ENCODE results near the gene MGA.

MGA gene

DNA sequence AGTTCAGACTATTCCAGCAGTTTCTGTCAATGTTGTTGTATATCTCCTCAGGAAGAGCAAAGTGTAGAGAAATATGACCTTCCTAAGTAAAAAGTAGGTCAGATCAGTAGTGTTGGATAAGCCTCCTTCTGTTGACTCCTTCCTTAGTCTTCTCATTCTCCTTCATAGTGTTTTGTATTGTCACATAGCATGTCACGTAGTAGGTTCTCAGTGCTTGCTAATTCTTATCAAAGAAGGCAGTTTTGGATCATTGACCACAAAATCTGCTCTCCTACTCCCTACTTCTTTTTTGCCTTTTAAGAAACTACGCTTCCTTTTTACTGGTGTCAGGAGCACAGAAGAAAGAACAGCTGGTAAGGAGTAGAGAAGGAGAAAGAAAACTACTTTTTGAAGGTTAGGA lies 1.0 kb upstream of the MGA start:
- no peak for DNase-seq

DNA sequence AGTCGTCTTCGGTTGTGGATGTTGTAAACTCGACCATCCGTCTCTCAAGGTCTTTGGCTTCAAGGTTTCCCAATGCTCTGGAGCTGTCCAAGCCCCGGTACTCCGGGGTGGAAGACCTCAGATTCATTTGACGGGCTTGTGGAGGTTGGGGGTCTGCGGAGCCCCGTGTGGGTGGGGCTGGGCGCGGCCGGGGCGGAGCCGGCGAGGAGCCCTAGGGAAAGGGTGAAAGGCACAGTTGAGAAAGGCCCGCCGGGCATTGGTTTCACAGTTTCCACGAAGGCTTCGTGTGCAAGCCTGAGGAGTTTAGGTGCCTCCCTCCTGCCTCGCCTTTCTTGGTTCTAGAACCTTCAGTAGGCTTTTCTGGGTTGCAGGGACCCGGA lies 360 bp upstream of the MGA start:
- no peak for DNase-seq

DNA sequence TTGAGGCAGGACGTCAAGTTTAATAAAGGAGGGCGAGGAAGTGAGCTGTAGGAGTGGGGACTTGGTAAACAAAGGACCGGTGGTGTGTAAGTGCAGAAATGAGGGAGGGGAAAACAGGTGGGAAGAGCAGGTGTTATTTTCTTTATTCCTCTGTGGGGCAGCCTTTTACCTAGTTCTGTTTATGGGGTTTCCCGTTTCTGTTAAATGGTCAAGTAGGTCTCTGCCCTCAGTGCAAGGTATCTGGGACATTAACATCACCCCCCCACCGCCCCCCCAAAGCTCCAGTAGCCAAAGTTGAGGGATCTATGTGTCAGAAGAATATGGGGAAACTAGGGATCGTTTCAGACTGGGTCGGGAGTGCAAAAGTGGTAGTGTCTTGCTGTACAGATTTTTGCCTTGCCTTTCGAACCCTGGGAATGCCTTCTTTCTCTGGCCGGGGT lies 893 bp downstream of the MGA start:
- no peak for DNase-seq

DNA sequence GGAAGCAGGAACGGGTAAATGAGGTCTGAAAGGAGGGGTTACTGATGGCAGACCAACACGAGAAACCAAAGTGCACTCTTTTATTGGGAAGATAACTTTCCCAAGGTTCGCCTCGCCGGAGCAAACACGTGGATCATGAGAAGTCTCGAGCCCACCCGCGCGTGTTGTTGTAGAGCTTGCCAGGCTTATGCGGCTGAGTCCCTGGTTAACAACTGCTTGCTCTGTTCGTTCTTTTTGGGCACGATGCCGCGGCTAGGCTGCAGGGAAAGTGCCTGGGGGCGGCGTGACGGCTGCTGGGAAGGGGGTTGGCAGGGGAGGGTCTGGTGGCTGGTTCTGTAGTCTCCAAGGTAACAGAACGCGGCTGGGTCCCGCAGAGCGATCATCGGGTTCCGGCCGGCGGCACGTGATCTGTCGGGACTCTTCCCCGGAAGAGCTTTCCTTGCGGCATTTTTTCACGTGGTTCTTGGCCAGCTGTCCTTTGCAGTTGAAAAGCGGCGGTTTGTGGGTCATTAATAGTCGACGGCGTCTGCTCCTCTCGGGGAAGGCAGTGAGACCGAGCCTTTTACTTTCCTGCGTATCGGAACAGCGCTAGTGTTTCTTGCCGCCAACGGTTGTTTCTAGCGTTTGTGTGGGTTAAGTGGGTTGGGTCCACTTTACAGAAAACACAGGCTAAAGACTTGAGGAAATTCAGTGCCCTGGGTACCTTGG lies 1.5 kb downstream of the MGA start:
- DNase-seq = peak; percentile 77

DNA sequence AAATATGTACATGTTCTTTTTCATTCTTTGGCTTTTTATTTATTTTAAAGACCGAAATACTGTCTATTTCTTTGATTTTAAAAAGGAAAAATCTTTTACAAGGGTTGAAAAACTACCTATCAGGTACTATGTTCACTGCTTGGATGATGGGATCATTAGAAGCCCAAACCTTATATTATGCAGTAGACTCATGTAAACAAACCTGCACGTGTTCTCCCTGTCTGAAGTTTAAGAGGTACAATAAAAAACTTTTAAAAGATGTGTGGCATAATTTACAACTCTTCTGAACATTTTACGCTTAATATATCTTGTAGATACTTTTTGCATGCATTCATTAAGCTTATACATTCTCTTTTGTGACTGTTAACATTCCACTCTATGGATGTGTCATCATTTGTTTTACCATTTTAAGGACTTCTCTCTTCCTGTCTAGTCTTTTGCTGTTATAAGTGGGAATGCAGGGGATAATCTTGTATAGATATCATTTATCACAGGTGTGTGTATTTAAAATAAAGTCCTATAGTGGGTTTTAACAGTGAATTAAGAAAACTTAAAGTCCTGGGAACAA lies 6.2 kb downstream of the MGA start:
- no peak for DNase-seq

GRCh38 chr15:41669701-41670100 lies 9.5 kb downstream of the MGA start:
- no peak for DNase-seq

DNA sequence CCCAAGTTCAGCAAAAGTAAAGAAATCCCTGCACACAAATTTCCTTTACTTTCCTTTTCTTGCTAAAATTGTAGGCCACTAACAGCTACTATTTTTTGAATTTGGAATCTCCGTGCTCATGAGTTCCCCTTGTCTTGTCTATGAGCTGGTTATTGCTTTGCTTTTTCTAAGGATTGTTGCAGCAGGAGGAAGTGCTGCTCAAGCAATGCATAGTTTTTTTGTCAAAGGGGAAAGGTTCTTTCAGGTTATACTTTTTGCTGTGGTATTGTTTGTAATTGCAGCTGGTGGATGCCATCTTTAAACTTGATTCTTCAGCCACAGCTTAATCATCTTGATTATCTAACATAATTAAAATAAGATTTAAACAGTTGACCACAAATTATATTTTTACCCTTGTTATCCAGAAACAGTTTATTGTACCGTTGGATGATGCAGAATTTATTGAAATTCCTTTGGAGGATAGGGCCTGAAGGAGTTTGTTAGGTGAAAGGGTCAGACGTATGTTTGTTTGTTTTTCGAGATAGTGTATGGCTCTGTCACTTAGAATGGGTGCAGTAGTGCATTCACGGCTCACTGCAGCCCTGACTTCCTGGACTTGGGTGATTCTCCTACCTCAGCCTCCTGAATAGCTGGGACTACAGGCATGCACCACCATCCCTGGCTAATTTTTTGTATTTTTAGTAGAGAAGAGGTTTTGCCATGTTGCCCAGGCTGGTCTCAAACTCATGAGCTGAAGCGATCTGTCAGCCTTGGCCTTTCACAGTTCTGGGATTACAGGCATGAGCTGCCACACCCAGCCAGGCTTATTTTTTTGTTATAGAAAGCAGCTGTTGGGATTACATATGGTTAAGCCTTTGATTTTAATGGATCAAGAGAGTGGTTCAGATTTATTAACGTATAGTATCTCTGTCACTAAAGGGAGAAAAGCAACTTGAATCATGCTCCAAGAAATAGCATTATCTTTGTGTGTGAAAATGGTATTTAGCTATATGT lies 11.7 kb downstream of the MGA start:
- no peak for DNase-seq

DNA sequence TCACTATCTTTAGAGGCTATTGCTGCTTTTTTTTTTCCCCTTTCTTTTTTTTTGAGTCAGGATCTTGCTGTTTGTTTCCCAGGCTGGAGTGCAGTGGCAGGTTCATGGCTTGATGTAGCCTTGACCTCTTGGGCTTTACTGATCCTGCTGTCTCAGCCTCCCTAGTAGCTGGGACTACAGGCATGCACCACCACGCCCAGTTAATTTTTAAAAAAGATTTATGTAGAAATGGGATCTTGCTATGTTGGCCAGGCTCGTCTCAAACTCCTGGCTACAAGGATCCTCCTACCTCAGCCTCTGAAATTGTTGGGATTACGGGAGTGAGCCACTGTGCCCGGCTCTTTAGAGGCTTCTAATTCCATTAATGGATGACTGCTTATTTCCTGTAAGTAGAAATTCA lies 15.1 kb downstream of the MGA start:
- no peak for DNase-seq

DNA sequence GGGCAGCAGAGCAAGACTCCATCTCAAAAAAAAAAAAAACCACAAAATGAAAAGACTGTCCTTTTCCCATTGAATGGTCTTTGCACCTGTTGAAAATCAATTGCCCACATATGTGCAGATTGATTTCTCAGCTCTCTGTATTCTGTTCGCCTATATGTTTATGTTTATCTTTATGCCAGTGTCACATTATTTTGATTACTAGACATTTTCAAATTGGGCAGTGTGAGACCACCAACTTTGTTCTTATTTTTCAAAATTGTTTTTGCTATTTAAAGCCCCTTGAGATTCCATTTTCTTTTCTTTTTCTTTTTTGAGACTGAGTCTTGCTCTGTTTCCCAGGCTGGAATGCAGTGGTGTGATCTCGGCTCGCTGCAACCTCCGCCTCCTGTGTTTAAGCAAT lies 18.5 kb downstream of the MGA start:
- no peak for DNase-seq

DNA sequence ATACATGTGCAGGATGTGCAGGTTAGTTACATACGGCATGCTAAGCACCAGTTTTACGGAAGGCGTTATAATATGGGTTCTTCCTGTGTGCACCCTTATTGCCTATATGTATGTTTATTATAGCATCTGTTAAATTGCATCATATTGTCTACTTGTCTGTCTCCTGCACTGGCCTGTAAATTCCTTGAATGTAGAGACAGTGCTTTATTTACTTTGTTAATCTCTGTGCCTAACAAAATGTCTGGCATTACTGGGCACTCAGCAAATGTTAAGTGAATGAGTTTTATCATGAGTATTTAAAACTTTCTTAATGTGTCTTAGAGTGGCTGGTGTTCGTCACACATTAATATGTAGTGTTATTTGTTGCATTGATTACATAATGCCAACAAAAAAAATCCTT lies 23.8 kb downstream of the MGA start:
- DNase-seq = no peak

- DNase-seq = no peak
Observed at GRCh38 chr15:41688671-41689070, 28.5 kb downstream of the MGA start.

- DNase-seq = no peak
Observed at GRCh38 chr15:41689083-41689482, 28.9 kb downstream of the MGA start.

- DNase-seq = no peak
Observed at GRCh38 chr15:41689834-41690233, 29.6 kb downstream of the MGA start.

GRCh38 chr15:41690636-41691035 lies 30.4 kb downstream of the MGA start:
- DNase-seq = no peak

DNA sequence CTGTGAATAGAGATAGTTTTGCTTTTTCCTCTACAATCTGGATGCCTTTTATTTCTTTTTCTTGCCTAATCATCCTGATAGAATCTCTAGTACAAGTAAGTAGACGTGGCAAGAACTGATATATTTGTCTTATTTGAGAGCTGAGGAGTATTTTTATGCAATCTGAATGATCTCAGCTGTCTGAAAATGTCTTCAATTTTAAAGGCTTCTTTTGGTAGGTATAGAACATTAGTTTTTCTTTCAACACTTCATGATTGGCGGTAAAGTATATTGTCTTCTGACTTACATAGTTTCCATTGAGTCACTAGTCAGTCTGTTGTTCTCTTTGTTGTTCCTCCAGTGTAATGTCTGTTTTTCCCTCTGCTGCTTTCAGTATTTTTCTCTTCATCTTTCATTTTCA lies 31.3 kb downstream of the MGA start:
- no peak for DNase-seq

DNA sequence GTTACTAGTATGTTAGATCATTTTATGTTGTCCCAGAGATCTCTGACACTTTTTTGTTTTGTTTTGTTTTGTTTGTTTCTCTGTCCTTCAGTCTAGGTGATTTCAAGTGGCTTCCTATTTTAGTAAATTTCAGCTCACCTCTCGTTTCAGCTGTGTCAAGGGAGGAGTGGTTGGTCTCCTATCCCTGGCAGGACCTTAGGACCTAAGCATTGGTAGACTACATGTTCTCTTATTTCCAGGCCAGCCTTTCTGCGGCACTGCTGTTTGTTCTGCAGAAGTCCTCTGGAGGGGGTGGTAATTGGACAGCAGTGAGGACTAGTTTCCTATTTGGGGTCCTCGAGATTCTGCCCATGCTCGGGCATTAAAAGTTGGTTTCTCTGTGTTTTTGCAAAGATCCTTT lies 31.8 kb downstream of the MGA start:
- no peak for DNase-seq

DNA sequence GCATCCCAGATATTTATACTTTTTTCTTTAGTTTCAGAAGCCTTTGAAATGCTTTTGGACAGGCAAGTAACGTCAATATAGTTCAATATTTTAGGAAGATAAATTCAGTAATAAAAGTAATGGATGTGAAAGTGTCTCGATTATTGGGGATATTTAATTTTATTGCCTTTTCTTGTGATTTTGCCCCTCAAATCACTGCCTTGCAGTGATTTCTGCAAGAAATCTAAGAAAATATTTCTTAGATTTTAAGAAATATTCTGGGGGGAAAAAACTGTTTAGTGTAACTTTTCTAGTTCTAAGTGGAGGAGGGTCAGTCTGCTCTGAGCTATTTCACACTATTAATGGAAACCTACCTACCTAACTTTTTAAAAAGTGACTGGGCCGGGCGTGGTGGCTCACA lies 33.6 kb downstream of the MGA start:
- no peak for DNase-seq

DNA sequence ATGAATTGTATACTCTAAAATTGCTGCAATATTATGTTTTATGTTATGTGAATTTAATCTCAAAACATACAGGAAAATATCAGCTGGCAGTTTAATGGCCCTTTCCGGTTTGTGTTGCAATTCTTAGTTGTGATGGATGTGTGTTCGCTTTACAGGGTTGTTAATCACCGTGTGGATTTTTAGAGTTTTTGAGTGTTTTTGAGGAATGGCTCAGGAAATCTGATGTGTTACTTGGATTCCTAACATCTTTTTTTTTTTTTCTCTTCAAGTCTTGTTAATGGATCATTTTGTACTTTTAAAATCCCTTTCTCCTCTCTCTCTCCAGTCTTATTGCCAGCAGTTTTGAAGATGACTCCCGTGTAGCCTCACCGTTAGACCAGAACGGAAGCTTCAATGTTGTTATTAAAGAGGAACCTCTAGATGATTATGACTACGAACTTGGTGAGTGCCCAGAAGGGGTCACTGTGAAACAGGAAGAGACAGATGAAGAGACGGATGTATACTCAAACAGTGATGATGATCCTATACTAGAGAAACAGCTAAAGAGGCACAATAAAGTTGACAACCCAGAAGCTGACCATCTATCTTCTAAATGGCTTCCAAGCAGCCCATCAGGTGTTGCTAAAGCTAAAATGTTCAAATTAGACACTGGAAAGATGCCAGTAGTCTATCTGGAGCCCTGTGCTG lies 35.7 kb downstream of the MGA start:
- DNase-seq = peak; percentile 37

- no peak for DNase-seq
Observed at GRCh38 chr15:41698779-41699178, 38.6 kb downstream of the MGA start.

DNA sequence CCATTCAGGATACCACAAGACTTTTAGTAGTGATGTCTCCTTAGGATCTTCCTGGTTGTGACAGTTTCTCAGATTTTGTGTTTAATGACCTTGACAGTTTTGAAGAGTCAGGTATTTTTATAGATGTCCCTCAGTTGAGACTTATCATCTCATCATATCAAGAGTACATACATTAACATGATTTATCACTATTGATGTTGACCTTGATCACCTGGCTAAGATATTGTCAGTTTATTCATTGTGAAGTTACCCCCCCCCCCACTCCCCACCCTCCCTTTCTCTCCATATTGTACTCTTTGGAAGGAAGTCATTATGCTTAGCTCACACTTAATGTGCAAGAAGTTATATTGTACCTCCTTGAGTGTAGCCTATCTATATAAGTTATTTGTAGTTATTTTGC lies 42.9 kb downstream of the MGA start:
- DNase-seq = no peak

DNA sequence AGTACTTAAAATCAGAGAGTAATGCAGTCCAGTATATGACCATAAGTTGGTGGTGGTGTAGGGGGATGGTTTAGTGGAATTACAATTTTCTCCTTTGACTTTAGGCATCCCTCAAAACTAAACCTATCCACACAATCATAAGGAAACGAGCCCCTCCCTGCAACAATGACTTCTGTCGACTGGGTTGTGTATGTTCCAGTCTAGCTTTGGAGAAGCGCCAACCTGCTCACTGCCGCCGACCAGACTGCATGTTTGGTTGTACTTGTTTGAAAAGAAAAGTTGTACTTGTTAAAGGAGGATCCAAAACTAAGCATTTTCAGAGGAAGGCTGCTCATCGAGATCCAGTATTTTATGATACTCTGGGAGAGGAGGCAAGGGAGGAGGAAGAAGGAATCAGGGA lies 52.8 kb downstream of the MGA start:
- DNase-seq = no peak

DNA sequence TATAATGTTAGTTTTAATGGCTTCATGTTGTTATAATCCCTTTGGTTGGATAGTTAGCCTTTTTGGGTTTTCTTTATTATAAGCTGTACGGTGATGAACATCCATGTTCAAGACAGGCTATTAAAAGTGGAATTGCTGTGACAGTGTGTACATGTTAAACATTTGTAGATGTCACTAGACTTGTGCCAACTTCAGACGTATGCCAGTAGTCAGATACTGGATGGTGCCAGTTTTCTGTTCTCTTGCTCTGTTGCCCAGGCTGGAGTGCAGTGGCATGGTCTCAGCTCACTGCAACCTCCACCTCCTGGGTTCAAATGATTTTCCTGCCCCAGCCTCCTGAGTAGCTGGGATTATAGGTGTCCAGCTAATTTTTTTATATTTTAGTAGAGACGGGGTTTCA lies 54.1 kb downstream of the MGA start:
- DNase-seq = no peak

- no peak for DNase-seq
Observed at GRCh38 chr15:41716864-41717263, 56.7 kb downstream of the MGA start.
